GOT3 (cell line): ENCODE data around the gene DTNBP1.
"Not testable (repeated sequence)": the region's sequence is repeated elsewhere in the genome, so short reads cannot be mapped to it uniquely, and the experiment has no call there.

Source experiments
- DNase-seq: peaks from one replicate; lab custom pipeline; 2025; ENCODE audit warnings: mixed read lengths; lab: John Stamatoyannopoulos, UW

The DTNBP1 gene

DNA sequence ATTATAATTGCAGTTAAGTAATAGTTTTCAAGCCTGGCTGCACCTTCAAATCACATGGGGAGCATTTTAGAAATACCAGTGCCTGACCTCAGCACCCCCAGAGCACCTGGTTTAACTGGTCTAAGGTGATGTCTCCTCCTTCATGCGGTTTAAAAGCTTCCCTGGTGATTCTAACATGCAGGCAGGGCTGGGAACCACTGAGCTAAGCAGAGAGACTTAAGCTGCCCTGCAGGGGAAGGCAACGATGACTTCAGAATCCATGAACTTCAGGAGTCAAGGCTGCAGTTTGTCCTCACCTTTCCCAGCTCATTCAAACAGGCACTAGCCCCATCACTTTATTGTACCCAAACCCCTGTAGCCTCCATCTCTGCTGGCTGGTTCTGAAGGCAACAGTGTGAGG lies 6.1 kb upstream of the DTNBP1 start:
- DNase-seq: no peak

DNA sequence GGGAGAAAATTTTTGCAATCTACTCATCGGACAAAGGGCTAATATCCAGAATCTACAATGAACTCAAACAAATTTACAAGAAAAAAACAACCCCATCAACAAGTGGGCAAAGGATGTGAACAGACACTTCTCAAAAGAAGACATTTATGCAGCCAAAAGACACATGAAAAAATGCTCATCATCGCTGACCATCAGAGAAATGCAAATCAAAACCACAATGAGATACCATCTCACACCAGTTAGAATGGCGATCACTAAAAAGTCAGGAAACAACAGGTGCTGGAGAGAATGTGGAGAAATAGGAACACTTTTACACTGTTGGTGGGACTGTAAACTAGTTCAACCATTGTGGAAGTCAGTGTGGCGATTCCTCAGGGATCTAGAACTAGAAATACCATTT lies 4.1 kb upstream of the DTNBP1 start:
- not testable (repeated sequence) for DNase-seq

- DNase-seq: no peak
These were observed 2.4 kb upstream of the DTNBP1 start for GRCh38 chr6:15665237-15665636.

GRCh38 chr6:15663130-15663871 lies 473 bp upstream of the DTNBP1 start:
- DNase-seq: no peak

- no peak for DNase-seq
These were observed 939 bp downstream of the DTNBP1 start for GRCh38 chr6:15661853-15662325.

- DNase-seq: no peak
These were observed 3.6 kb downstream of the DTNBP1 start for GRCh38 chr6:15659181-15659580.

GRCh38 chr6:15658181-15658744 lies 4.6 kb downstream of the DTNBP1 start:
- DNase-seq: no peak

DNA sequence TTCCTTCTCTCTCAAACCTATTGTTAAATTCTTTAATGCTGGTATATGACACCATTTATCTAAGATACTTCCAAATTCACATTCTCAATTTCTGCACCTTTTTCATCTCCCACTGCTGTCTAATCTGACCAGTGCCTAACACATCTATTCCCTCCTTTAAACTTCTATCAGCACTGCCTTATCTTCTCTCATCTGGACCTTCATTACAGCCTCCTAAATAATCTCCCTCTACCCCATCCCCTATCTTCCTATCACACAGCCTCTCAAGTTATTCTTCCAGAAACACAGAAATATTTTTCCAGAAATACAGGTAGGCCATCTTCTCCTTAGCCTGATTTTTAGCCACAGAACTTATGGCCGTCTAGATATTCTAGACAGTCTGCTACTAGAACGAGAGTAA lies 5.5 kb downstream of the DTNBP1 start:
- DNase-seq: no peak

DNA sequence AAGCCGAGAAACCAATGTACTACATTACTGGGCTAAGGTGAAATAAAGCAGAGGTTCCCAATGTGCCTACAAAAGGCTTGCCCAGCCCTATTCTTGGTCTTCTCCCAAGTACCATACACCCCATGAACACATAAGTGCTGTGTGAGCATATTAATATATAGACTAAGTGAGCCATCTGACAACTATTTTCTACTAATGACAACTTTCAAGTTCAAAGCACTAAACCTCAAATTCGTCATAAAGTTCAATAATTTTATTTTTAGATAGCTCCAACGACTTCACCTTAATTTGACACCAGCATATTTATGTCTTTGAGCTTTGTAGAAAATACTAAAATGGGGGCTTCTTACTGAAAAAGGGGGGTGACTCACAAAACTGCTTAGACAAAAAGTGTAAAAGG lies 6.7 kb downstream of the DTNBP1 start:
- no peak for DNase-seq

GRCh38 chr6:15654250-15654649 lies 8.6 kb downstream of the DTNBP1 start:
- no peak for DNase-seq

DNA sequence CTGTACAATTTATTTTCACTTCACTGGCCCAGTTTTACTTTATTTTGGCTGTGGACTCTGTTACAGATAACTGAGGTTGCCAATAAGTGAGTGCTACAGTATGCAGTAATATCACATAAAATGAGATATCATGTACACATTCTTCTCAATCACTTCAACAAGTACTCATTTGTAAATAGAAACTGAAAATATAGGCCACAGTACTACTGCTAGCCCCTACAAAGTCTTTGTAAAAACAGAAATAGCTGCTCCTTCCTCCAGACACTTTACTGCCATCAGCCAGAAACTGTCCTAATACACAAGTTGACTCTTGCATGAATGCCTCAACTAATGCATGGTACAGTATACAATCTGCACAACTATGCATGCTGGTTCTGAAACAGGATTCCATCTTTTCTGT lies 9.2 kb downstream of the DTNBP1 start:
- no peak for DNase-seq

GRCh38 chr6:15650004-15650559 lies 12.7 kb downstream of the DTNBP1 start:
- not testable (repeated sequence) for DNase-seq

GRCh38 chr6:15644904-15645303 lies 17.9 kb downstream of the DTNBP1 start:
- no peak for DNase-seq

GRCh38 chr6:15643542-15643941 lies 19.3 kb downstream of the DTNBP1 start:
- no peak for DNase-seq

- DNase-seq: no peak
These were observed 20.6 kb downstream of the DTNBP1 start for GRCh38 chr6:15642276-15642675.

- no peak for DNase-seq
These were observed 24.5 kb downstream of the DTNBP1 start for GRCh38 chr6:15638373-15638772.

- DNase-seq: no peak
These were observed 31.4 kb downstream of the DTNBP1 start for GRCh38 chr6:15631432-15631831.

- DNase-seq: no peak
These were observed 32.6 kb downstream of the DTNBP1 start for GRCh38 chr6:15630202-15630601.

GRCh38 chr6:15629487-15629886 lies 33.3 kb downstream of the DTNBP1 start:
- no peak for DNase-seq

DNA sequence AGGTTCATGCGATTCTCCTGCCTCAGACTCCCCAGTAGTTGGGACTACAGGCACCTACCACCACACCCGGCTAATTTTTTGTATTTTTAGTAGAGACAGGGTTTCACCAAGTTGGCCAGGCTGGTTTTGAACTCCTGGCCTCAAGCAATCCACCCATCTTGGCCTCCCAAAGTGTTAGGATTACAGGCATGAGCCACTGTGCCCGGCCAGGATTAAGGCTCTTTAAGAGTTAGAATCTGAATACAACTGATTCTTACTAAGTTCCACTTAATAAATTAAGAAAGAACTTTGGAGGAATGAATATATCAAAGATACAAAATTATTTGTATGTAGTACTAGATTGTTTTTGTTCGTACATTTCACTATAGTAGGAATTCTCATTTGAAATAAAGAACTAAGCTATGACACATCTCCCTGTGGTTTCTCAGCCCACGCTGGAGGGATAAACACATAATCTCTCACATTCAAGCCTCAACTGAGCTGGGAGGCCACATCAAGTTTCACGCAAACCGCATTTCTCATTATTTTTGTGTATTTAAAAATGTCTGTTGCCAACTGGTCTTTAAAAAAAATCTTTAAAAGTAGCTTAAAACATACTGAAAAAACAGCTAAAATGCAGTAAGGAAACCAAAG lies 34.2 kb downstream of the DTNBP1 start:
- DNase-seq: no peak

DNA sequence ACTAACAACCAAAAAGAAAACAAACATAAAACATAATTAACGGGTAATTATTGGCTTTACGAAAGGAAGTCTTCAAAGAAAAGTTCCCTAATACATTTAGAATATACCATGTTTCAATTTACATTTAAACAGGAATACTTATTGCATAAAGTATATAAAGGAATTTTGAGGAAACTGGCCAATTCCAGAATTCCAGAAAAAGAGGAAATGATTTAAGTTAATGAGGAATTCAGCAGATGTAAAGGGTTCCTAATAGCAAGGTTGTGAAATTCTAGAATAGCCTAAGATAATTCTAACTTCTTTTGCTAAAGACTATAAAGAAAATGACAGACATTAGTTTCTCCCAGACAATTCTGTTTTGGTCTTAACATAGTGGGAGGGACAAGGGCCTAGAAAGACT lies 35.0 kb downstream of the DTNBP1 start:
- DNase-seq: no peak

DNA sequence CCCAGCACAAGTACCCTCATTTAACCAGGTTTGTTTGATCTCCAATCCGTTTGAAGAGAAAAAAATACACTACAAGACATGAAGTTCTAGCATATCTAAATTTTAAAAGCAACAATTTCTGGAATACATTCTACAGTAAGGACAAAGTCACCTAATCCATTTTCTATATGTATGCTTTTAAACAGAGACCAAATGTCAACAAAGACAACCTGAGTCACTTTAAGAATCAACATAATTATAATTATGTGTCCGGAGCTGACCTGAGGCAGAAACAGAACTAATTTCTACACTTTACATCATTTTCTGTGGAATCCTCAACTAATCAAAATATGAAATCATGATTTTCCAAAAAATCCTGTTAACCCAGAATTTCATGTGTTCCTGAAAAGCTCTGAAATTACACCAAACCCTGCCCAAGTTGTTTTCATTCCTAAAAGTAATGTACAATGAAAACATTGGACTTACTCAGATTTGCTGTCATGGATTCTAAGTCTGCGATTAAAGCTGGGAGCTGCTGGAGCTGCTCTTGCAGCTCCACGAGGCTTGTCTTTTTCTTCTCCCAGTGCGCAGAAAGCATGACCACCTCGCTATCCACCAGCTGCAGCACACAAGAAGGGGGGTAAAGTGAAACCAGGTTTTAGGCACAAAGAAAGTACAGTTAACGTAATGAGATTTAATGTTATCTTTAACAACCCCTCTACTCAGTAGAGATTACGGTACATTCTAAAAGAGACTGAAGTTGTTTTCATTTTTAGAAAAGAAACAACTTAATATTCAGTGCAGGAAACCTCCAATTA lies 35.8 kb downstream of the DTNBP1 start:
- no peak for DNase-seq
